ENCODE measurements around the gene ESPN. TPM values are rescaled to one million over a fixed set of nuclear protein-coding genes. Genes with fewer than 3 reads are reported as not detected.

The ESPN gene
- total RNA-seq = 10 to 100 TPM; 14.5 to 22.2 (median 18.6) TPM

GRCh38 chr1:6424619-6425593, at the start of gene ESPN:
TSS of gene ESPN (plus strand) at chr1:6424776. CDS start at chr1:6424956, 180 bp downstream.
- no peak for DNase-seq
- Histone ChIP-seq H3K4me1 (peaks cover 56 to 96% (median 57%) of the 10 kb centered on the region in 3 donors), H3K36me3 (no peaks in the 10 kb centered on the region), H3K9me3 (no peaks in the 10 kb centered on the region), H3K4me3 (peak within 1 kb of the TSS; percentile 31 to 61 (median 40)), H3K27ac (peak within 1 kb of the TSS in 2 of 4 donors; percentile 50), H3K27me3 (peaks cover 0 to 100% (median 3%) of the 10 kb centered on the region in 4 donors)
- TF ChIP-seq CTCF (IDR thresholded peaks at IDR 0.05) (no peak), POLR2A (IDR thresholded peaks at IDR 0.05) (peak in 1 of 4 donors; percentile 27)
- no CpG with 5 or more reads among the region's 99 CpGs for WGBS, 2 donors
- intact Hi-C loops (cut with DNase I) = no loop called here

GRCh38 chr1:6378096-6378746, 46.4 kb upstream of the ESPN start:
- Histone ChIP-seq H3K27ac (no peak overlapping the region), H3K4me3 (no peak overlapping the region), H3K4me1 (peaks cover 0 to 24% (median 8%) of the 10 kb centered on the region in 3 donors), H3K36me3 (no peaks in the 10 kb centered on the region), H3K9me3 (peaks cover 0 to 3% (median 0%) of the 10 kb centered on the region in 3 donors), H3K27me3 (no peaks in the 10 kb centered on the region)
- no peak for DNase-seq
- no peak for TF ChIP-seq CTCF (IDR thresholded peaks at IDR 0.05)
- TF ChIP-seq POLR2A (IDR thresholded peaks at IDR 0.05) = no peak
- 81 to 85% methylated on average over 5 to 6 of the region's 12 CpGs for WGBS, 2 donors
- intact Hi-C loops (cut with DNase I) = no loop called here

GRCh38 chr1:6380037-6380436, 44.5 kb upstream of the ESPN start:
- Histone ChIP-seq H3K9me3 (peaks cover 0 to 3% (median 0%) of the 10 kb centered on the region in 3 donors), H3K36me3 (no peaks in the 10 kb centered on the region), H3K4me1 (peaks cover under 1 to 13% (median 6%) of the 10 kb centered on the region in 3 donors), H3K27ac (no peak overlapping the region), H3K27me3 (no peaks in the 10 kb centered on the region), H3K4me3 (no peak overlapping the region)
- intact Hi-C loops (cut with DNase I) = no loop called here
- DNase-seq = no peak
- 93 to 98% methylated on average over 7 of the region's 7 CpGs for WGBS, 2 donors
- TF ChIP-seq POLR2A (IDR thresholded peaks at IDR 0.05) (no peak), CTCF (IDR thresholded peaks at IDR 0.05) (no peak)

GRCh38 chr1:6384135-6384534, 40.4 kb upstream of the ESPN start:
- H3K4me3 ChIP-seq = no peak overlapping the region
- 90 to 92% methylated on average over 1 of the region's 1 CpG for WGBS, 2 donors
- peaks cover 0 to 3% (median 0%) of the 10 kb centered on the region in 3 donors for H3K9me3 ChIP-seq
- H3K27ac ChIP-seq = peak overlapping the region in 2 of 4 donors; percentile 81 to 89
- DNase-seq = no peak
- intact Hi-C loops (cut with DNase I) = no loop called here
- H3K4me1 ChIP-seq = peaks cover 7 to 26% (median 17%) of the 10 kb centered on the region in 3 donors
- H3K36me3 ChIP-seq = no peaks in the 10 kb centered on the region
- TF ChIP-seq POLR2A (IDR thresholded peaks at IDR 0.05) (no peak), CTCF (IDR thresholded peaks at IDR 0.05) (no peak)
- H3K27me3 ChIP-seq = no peaks in the 10 kb centered on the region

Measured in esophagus squamous epithelium (tissue), 5 donors.